ENCODE measurements around the gene CMTM8.

DNA sequence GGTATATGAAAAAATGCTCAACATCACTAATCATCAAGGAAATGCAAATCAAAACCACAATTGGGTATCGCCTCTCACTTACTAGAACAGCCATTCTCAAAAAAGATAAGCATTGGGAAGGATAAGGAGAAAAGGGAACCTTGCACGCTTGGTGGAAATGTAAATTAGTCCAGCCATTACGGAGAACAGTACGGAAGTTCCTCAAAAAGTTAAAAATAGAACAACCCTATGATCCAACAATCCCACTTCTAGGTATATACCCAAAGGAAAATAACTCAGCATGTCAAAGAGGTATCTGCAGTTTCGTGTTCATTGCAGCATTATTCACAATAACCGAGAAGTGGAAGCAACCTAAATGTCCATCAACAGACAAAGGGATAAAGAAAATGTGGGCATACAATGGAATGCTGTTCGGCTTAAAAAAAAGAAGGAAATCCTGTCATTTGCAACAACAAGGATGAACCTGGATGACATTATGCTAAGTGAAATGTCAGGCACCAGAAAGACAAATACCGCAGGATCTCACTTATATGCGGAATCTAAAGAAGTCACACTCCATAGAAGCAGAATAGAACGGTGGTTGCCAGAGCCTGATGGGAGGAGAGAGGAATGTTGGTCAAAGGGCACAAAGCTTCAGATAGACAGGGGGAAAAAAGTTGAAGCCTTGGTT lies 141.5 kb downstream of the CMTM8 start:
- no peak for TF ChIP-seq POLR2AphosphoS5 (IDR thresholded peaks at IDR 0.05; ENCODE audit: low read depth, low read length)
- no peak for TF ChIP-seq TAF1 (IDR thresholded peaks at IDR 0.05; ENCODE audit: borderline replicate concordance, insufficient read depth, low read length)
- TF ChIP-seq SIN3A (IDR thresholded peaks at IDR 0.05; ENCODE audit: borderline replicate concordance, insufficient read depth, low read length): no peak
- TF ChIP-seq, protein P1, sequence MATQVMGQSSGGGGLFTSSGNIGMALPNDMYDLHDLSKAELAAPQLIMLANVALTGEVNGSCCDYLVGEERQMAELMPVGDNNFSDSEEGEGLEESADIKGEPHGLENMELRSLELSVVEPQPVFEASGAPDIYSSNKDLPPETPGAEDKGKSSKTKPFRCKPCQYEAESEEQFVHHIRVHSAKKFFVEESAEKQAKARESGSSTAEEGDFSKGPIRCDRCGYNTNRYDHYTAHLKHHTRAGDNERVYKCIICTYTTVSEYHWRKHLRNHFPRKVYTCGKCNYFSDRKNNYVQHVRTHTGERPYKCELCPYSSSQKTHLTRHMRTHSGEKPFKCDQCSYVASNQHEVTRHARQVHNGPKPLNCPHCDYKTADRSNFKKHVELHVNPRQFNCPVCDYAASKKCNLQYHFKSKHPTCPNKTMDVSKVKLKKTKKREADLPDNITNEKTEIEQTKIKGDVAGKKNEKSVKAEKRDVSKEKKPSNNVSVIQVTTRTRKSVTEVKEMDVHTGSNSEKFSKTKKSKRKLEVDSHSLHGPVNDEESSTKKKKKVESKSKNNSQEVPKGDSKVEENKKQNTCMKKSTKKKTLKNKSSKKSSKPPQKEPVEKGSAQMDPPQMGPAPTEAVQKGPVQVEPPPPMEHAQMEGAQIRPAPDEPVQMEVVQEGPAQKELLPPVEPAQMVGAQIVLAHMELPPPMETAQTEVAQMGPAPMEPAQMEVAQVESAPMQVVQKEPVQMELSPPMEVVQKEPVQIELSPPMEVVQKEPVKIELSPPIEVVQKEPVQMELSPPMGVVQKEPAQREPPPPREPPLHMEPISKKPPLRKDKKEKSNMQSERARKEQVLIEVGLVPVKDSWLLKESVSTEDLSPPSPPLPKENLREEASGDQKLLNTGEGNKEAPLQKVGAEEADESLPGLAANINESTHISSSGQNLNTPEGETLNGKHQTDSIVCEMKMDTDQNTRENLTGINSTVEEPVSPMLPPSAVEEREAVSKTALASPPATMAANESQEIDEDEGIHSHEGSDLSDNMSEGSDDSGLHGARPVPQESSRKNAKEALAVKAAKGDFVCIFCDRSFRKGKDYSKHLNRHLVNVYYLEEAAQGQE (IDR thresholded peaks at IDR 0.05; ENCODE audit: insufficient read depth in 1 of 2, low read depth in 2 of 2, low read length in 2 of 2): no peak
